NCI-H774 (cell line): ENCODE data around the gene RNF223.
"Not testable (repeated sequence)": the region's sequence is repeated elsewhere in the genome, so short reads cannot be mapped to it uniquely, and the experiment has no call there.

Experiments
- DNase-seq: peaks from one replicate; lab custom pipeline; 2025; lab: John Stamatoyannopoulos, UW

RNF223 gene

GRCh38 chr1:1046243-1046642 lies 27.9 kb downstream of the RNF223 start:
- DNase-seq: no peak

- DNase-seq: no peak
These were observed 29.0 kb downstream of the RNF223 start for GRCh38 chr1:1045129-1045528.

GRCh38 chr1:1044455-1045078 lies 29.5 kb downstream of the RNF223 start:
- DNase-seq: no peak

GRCh38 chr1:1043921-1044320 lies 30.2 kb downstream of the RNF223 start:
- DNase-seq: no peak

GRCh38 chr1:1043411-1043810 lies 30.7 kb downstream of the RNF223 start:
- no peak for DNase-seq

GRCh38 chr1:1042835-1043234 lies 31.3 kb downstream of the RNF223 start:
- DNase-seq: no peak

- DNase-seq: no peak
These were observed 32.2 kb downstream of the RNF223 start for GRCh38 chr1:1041873-1042272.

- no peak for DNase-seq
These were observed 33.0 kb downstream of the RNF223 start for GRCh38 chr1:1041092-1041523.

GRCh38 chr1:1040004-1040991 lies 33.8 kb downstream of the RNF223 start:
- DNase-seq: peak; percentile 30

- DNase-seq: no peak
These were observed 34.8 kb downstream of the RNF223 start for GRCh38 chr1:1039145-1039910.

- no peak for DNase-seq
These were observed 35.4 kb downstream of the RNF223 start for GRCh38 chr1:1038694-1039093.

GRCh38 chr1:1037366-1038327 lies 36.5 kb downstream of the RNF223 start:
- no peak for DNase-seq

- no peak for DNase-seq
These were observed 38.7 kb downstream of the RNF223 start for GRCh38 chr1:1035291-1035943.

- DNase-seq: no peak
These were observed 39.7 kb downstream of the RNF223 start for GRCh38 chr1:1034439-1034781.

- no peak for DNase-seq
These were observed 40.2 kb downstream of the RNF223 start for GRCh38 chr1:1033731-1034438.

GRCh38 chr1:1033009-1033587 lies 41.0 kb downstream of the RNF223 start:
- peak; percentile 68 for DNase-seq

GRCh38 chr1:1032424-1032823 lies 41.7 kb downstream of the RNF223 start:
- DNase-seq: no peak

- no peak for DNase-seq
These were observed 42.4 kb downstream of the RNF223 start for GRCh38 chr1:1031659-1032235.

GRCh38 chr1:1030867-1031658 lies 43.0 kb downstream of the RNF223 start:
- DNase-seq: not testable (repeated sequence)
